A549 (cell line): ENCODE results near the gene RARB.

Source experiments
- CTCF ChIP-seq: fragments of >200 bp; sonication (Bioruptor Twin); formaldehyde crosslinking; IDR thresholded peaks from 3 replicates; pipeline ENCODE4 v1.5.1; 2016
- MYC ChIP-seq: IDR thresholded peaks from 2 replicates; pipeline ENCODE4 v1.6.1; 2012; ENCODE audit warnings: mild to moderate bottlenecking, inconsistent platforms, low read length, improper control_type of control experiment, borderline replicate concordance

- no peak for TF ChIP-seq CTCF
- TF ChIP-seq MYC = no peak
Measured at GRCh38 chr3:25575001-25575400, 146.9 kb downstream of the RARB start.
